Endodermal cell (in vitro differentiated cells): ENCODE results near the gene SCN3B. TPM values are rescaled to one million over a fixed set of nuclear protein-coding genes. Genes with fewer than 3 reads are reported as not detected.

Source experiments
- DNase-seq: peaks from one replicate; pipeline ENCODE4 v3.0.0-alpha.2; 2017
- H3K27ac ChIP-seq: 2 replicates; pipeline ENCODE4 v1.5.1; 2013; ENCODE audit warnings: mild to moderate bottlenecking, low read depth, low read length, moderate library complexity
- H3K27me3 ChIP-seq: 2 replicates; pipeline ENCODE4 v1.6.1; 2013; ENCODE audit warnings: mild to moderate bottlenecking, low read length, moderate library complexity; ENCODE audit not compliant: insufficient read depth, control insufficient read depth, poor library complexity, severe bottlenecking
- H3K36me3 ChIP-seq: 2 replicates; pipeline ENCODE4 v1.7.0; 2013; ENCODE audit warnings: mild to moderate bottlenecking, low read length, moderate library complexity; ENCODE audit not compliant: control insufficient read depth, insufficient read depth
- H3K4me1 ChIP-seq: one replicate; pipeline ENCODE4 v1.7.0; 2013; ENCODE audit warnings: low read length; ENCODE audit not compliant: control insufficient read depth, insufficient read depth
- H3K4me3 ChIP-seq: 2 replicates; pipeline ENCODE4 v1.5.1; 2013; ENCODE audit warnings: mild to moderate bottlenecking, low read length, moderate library complexity
- H3K9ac ChIP-seq: 2 replicates; pipeline ENCODE4 v1.6.1; 2013; ENCODE audit warnings: mild to moderate bottlenecking, low read length, moderate library complexity; ENCODE audit not compliant: poor library complexity, severe bottlenecking; ENCODE audit errors: extremely low read depth
- H3K9me3 ChIP-seq: 2 replicates; pipeline ENCODE4 v1.6.1; 2013; ENCODE audit warnings: mild to moderate bottlenecking, low read length, moderate library complexity; ENCODE audit not compliant: control insufficient read depth
- H3K27ac Mint-ChIP-seq: 2 replicates; pipeline ENCODE4 v1.8.0; 2020; ENCODE audit warnings: mixed read lengths
- H3K27me3 Mint-ChIP-seq: 2 replicates; pipeline ENCODE4 v1.8.0; 2021; ENCODE audit warnings: mild to moderate bottlenecking, mixed read lengths; ENCODE audit not compliant: insufficient read depth
- H3K36me3 Mint-ChIP-seq: 2 replicates; pipeline ENCODE4 v1.8.0; 2020; ENCODE audit warnings: low read depth, mixed read lengths
- H3K4me1 Mint-ChIP-seq: 2 replicates; pipeline ENCODE4 v1.8.0; 2020; ENCODE audit warnings: mixed read lengths
- H3K4me3 Mint-ChIP-seq: 2 replicates; pipeline ENCODE4 v1.8.0; 2020; ENCODE audit warnings: mild to moderate bottlenecking, moderate library complexity, mixed read lengths
- H3K9me3 Mint-ChIP-seq: 2 replicates; pipeline ENCODE4 v1.8.0; 2020; ENCODE audit warnings: mild to moderate bottlenecking, mixed read lengths
- CTCF ChIP-seq: fragments of 200-600 bp; sonication (generic); conservative IDR thresholded peaks from 2 replicates; pipeline ENCODE4 v1.5.0; 2021; ENCODE audit warnings: antibody characterized with exemption, mild to moderate bottlenecking
- WGBS, 2 experiments: methylation state at CpG; one replicate each; pipeline versions ENCODE4 v1.1.5 to v1.1.7; 2013; ENCODE audit warnings: missing lambda C conversion rate in 2 of 2, mixed read lengths in 1 of 2; ENCODE audit not compliant: insufficient coverage in 1 of 2, insufficient read length in 1 of 2; 5-methylcytosine and 5-hydroxymethylcytosine counted together
- total RNA-seq, 2 donors: library from RNA; stranded (reverse); fragmentation: NEBNext Ultra II Directional in 1 of 2; extraction: Animal tissue kit (Norgen Biotek cat#: 25700) in 1 of 2; gene quantifications; 2 replicates in 1 of 2; 3 replicates in 1 of 2; pipeline ENCODE4 v1.2.1, GENCODE V29; 2021

SCN3B gene
- total RNA-seq, 2 donors from 2014 or later, result 0.51 to 0.90 TPM

- Mint-ChIP-seq H3K4me1 (peaks cover 7% of the 10 kb centered on the region), H3K36me3 (no peaks in the 10 kb centered on the region), H3K4me3 (no peak overlapping the region), H3K27ac (no peak overlapping the region), H3K9me3 (peaks cover 3% of the 10 kb centered on the region), H3K27me3 (peaks cover 29% of the 10 kb centered on the region)
- H3K9ac ChIP-seq, result no peak overlapping the region
- H3K27me3 ChIP-seq, result peaks cover 15% of the 10 kb centered on the region
- H3K27ac ChIP-seq, result no peak overlapping the region
- H3K4me3 ChIP-seq, result no peak overlapping the region
- no peak for DNase-seq
- 88 to 94% methylated on average over 1 to 2 of the region's 2 CpGs for WGBS, 2 experiments
- peaks cover 6% of the 10 kb centered on the region for H3K4me1 ChIP-seq
- TF ChIP-seq CTCF, result no peak
- H3K36me3 ChIP-seq, result no peaks in the 10 kb centered on the region
- no peaks in the 10 kb centered on the region for H3K9me3 ChIP-seq
Observed at GRCh38 chr11:123659311-123659710, 4.9 kb upstream of the SCN3B start.

- Histone ChIP-seq H3K27ac (no peak overlapping the region), H3K27me3 (peaks cover 47% of the 10 kb centered on the region), H3K9ac (no peak overlapping the region), H3K9me3 (no peaks in the 10 kb centered on the region), H3K36me3 (no peaks in the 10 kb centered on the region), H3K4me3 (peak overlapping the region; percentile 89), H3K4me1 (peaks cover 6% of the 10 kb centered on the region)
- 0 to 1% methylated on average over 3 to 64 of the region's 64 CpGs for WGBS, 2 experiments
- Mint-ChIP-seq H3K9me3 (no peaks in the 10 kb centered on the region), H3K27me3 (peaks cover 59% of the 10 kb centered on the region), H3K4me3 (peak overlapping the region; percentile 68), H3K27ac (no peak overlapping the region), H3K36me3 (no peaks in the 10 kb centered on the region), H3K4me1 (peaks cover 8% of the 10 kb centered on the region)
- peak; percentile 89 for DNase-seq
- peak; percentile 61 for TF ChIP-seq CTCF
Observed at GRCh38 chr11:123653827-123654565, 428 bp downstream of the SCN3B start.

GRCh38 chr11:123653483-123653826, 969 bp downstream of the SCN3B start:
- TF ChIP-seq CTCF, result no peak
- H3K4me3 ChIP-seq, result peak overlapping the region; percentile 89
- Mint-ChIP-seq H3K4me3 (peak overlapping the region; percentile 68), H3K27me3 (peaks cover 59% of the 10 kb centered on the region), H3K4me1 (peaks cover 8% of the 10 kb centered on the region), H3K9me3 (no peaks in the 10 kb centered on the region), H3K36me3 (no peaks in the 10 kb centered on the region), H3K27ac (no peak overlapping the region)
- peaks cover 6% of the 10 kb centered on the region for H3K4me1 ChIP-seq
- H3K9ac ChIP-seq, result no peak overlapping the region
- no peak for DNase-seq
- H3K36me3 ChIP-seq, result no peaks in the 10 kb centered on the region
- peaks cover 47% of the 10 kb centered on the region for H3K27me3 ChIP-seq
- no peaks in the 10 kb centered on the region for H3K9me3 ChIP-seq
- no peak overlapping the region for H3K27ac ChIP-seq
- 12 to 31% methylated on average over 3 to 10 of the region's 10 CpGs for WGBS, 2 experiments
